HG03103 (cell line): ENCODE measurements around the gene TMED10.

Experiments
- ATAC-seq: cut with Tn5 transposase; IDR thresholded peaks from one replicate; pipeline ENCODE4 v1.9.1; 2021; ENCODE audit warnings: low read depth; ENCODE audit not compliant: unreplicated experiment

The TMED10 gene

DNA sequence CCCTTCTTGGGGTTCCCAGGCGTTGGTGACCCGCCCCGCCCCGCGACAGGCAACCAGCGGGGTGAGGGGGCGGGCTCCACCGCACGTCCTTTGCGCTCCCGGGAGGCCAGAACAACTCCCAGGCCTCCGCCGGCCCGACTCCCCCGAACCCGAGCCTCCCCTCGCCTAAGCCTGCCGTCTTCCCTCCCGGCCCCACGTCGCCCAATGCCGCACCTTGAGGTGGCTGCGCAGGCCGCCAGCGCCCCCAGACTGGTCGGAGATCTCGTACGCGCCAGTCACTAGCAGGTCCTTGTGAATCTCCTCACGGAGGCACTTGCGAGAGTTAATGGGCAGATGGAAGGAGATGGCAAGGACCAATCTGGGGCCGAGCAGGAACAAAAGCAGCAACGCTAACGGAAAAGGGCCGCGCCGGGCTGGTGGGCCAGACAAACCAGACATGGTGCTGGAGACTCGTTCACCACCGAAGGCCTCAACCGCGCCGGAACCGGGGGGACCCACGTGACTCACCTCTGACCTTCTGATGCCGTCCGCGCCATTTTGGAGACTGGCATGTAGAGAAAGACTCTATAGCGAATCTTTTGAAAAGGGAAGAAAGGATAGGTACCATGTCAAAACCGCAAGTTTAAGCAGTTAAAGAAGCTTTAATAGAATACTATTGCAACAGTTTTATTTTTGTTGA, at the start of gene TMED10:
Gene TMED10, minus strand, starts transcription at position 471 of the 679 bp plus-strand sequence. Its CDS starts 33 bp downstream, at position 438.
- peak; percentile 62 for ATAC-seq

DNA sequence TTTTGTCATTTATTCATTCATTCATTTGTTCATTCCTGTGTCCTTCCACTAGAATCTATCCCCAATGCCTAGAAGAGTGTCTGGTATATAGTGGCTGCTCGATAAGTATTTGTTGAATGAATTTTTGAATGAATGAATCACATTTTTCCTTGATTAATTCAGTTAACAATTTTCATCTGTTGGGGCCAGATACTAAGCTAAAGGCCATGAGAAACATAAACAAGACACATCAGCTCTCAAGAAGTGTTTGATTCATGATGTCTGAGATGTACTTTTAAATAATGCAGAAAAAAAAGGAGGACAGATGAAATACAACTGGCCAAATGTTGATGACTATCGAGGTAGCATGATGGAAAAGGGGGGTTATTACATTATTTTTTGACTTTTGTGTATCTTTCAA, 48.1 kb upstream of the TMED10 start:
- no peak for ATAC-seq

DNA sequence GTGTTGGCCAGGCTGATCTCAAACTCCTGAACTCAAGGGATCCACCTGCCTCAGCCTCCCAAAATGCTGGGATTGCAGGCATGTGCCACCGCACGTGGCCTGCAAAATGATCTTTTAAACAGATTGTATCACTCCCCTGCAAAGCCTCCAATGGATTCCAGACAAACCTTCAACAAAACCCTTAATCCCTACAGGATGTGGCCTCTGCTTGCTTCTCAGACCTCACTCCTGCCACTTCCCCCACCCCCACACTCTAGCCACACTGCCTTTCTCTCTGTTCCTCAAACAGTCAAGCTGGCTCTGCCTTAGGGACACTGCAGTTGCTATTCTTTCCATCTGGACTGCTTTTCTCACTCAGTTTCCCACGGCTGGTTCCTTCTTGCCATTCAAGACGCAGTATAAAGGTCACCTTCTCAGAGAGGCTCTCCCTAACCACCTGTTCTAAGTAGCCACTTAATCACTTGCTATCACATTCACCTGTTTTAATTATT, 47.3 kb upstream of the TMED10 start:
- peak; percentile 57 for ATAC-seq

DNA sequence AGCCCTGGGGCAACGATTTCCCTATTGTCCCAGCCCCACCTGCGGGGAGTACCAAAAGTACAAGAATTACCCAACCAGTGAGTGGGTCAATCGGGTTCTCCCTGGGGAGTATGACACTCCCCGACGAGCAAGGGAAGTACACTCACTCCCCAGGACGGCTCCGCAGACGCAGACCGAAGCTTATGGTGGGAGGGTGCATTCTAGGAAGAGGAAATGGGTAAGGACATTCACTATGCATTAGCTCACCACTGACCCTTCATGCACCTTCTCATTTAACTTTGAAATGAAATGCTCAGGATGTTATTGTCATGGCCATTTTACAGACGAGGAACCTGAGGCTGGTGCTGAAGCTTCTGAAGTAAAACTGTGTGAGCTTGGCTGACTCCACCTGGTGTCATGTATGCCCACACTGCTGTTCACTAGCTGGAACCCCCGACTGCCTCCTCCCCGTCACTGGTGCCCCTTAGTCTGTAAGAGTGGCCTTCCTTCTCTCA, 45.8 kb upstream of the TMED10 start:
- ATAC-seq, result no peak

DNA sequence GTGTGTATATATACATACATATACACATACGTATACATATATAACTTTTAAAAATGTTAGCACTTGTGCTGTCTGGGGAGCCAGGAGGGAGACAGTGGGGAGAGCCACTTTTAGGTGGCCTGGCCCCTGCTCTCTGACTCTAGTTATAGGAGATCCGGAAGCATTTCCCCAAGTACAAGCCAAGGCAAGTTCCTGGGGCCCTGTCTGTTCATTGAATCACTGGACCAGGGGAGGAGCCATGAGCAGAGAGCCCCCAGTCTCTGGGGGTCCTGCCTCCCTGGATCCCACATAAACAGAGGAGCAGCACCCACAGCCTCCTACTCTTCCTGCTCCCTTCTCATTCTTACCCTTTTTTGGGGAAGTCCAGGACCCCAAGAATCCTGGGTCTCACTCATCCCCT, 45.4 kb upstream of the TMED10 start:
- ATAC-seq, result no peak

DNA sequence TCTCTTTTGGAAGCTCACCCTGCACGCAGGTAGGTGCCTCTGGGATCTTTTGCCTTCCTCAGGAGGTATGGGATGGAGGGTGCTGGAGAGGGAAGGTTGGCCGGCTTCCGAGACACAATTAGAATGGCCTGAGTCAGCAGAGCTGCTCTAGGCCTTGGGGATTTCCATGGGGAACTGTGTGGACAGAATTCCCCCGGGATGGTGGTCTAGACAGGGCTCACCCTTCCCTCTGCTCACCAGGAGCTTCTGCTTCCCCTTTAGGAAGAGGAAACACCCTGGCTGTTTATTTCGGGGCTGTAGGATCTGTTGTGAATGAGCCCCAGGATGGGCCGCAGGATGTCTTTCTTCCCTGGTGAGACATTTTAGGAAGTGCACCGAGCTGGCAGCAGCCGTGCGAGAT, 43.7 kb upstream of the TMED10 start:
- ATAC-seq, result no peak

DNA sequence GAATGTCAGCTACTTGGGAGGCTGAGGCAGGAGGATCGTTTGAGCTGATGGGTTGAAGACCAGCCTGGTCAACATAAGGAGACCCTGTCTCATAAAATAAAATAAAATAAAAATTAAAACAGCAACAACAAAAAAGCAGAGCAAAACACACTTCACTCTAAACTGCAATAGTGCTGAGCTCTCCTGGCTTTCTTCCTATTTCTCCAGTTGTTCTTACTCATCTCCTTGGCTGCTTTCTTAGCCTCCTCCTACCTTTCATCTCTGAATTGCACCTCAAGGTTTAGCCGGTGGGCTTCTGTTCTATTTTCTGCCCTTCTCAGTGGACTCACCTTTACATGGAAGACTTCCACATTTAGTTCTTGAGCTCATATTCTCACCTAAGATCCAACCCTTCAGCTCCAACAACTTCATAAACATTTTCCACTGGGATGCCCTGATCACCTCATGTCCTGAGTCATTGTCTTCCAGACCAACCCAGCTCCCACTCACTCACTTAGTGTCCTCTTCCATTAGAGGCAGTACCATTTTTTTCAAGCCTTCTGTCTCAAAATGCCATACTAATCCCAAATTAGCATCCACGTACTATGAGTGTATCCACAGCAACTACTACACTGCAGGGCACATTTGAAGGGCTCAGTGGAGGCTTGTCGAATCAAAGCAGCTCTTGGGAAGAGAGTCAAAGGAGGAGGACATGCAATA, 41.2 kb upstream of the TMED10 start:
- no peak for ATAC-seq

DNA sequence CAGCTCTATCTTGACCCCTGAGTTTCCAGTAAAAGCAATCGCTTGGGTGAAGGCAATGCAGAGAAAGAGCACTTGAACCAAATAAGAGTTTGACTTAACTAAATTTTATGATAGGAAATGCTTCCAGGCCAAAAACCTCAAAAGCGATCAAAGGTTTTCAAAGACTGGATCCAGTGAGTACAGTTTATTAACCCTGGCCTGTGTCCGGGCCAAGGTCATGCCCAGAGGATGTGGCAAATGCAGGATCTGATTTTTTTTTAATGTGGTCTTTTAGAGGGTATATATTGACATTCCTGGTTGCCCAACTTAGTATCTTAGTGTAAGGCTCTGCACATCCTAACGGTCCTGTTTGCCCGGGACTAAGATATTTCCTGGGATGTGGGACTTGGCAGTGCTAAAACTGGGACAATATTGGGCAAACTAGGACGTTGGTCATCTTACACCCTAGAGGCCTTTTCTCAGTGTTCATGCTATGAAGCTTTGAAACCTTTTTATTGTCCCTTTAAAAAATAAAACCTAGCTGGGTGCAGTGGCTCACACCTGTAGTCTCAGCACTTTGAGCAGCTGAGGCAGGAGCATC, 40.1 kb upstream of the TMED10 start:
- ATAC-seq, result no peak

DNA sequence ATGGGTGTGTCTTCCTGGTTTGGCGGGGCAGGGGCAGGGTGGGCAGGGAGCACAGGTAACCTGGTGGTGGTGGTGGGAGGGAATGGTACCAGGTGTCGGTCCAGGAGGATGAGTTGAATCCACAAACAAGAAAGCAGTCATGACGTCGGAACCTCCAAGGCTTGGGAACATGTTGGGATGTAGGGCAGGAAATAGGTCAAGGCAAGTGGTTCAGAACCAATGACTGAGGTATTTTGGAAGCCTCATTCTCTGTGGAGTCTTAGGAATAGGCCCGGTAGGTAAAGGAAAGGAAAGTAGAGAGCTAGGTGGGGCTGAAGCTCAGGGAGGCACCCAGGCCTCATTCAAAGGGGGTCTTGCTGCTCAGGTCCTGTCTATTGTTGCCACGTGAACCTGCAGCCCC, 39.1 kb upstream of the TMED10 start:
- ATAC-seq, result no peak

DNA sequence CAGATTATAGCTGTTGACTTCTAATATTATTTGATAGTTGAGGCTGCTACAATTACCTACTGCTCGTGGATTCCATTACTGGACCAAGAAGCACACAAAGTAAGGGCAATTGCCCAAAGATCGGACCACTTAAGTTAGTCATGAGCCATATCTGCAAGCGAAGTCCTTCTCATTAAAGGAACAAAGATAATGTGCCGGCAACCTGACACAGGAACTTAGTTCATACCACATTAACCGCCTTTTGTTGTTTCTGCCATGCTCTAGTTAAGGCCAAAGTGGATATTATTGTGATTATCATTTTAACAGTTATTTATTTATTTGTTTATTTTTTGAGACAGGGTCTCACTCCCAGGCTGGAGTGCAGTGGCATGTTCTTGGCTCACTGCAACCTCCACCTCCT, 38.1 kb upstream of the TMED10 start:
- ATAC-seq, result no peak

DNA sequence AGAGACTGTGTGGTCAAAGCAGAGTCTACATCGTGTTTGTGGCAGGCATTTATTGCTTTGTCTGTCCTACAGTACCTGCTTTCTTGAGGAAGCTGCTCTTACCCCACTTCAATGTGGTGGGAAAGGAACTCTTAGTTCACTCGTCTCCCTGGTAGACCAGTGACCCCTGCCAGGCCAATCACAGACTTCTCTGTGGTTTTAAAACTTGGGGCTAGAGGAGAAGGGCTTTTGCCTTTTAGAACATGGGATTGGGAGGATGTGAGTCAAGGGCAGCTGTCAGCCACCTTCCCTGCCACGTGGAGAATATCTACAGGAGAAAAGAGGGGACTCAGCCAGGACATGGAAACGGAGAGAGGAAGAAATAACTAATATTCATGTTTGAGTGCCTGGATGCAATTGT, 36.8 kb upstream of the TMED10 start:
- ATAC-seq, result no peak

DNA sequence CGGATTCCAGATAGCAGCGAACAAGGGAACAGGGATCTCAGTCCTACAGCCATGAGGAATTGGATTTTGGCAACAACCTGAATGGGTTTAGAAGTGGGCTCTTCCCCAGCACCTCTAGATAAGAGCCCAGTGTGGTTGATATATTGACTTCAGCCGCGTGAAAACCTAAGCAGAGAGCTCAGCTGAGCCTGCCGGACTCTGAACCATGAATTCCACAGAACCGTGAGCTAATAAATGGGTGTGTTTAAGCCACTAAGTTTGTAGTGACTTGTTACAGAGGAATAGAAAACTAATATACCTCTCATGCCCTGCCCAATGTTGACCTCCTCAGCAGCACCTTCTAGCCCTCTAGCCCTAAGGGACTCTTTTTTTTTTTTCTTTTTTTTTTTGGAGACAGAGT, 32.4 kb upstream of the TMED10 start:
- ATAC-seq, result no peak

DNA sequence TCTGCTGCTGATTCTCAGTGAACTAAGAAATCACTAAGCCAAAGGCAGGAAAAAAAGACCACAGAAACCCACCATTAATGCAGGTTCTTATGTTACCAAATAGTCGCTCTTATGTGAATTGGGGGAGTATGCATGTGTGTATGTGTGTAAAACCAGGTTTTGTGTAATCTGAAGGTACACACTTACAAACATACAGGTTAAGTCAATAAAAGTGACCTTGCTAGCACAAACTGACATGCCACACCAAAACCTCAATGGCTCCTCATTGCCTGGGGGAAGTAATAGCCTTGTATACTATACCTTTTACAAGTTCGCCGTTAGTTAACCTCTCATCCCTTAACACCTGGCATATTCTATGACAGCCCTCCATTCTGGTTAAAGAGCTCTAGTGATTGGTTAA, 29.8 kb upstream of the TMED10 start:
- no peak for ATAC-seq

DNA sequence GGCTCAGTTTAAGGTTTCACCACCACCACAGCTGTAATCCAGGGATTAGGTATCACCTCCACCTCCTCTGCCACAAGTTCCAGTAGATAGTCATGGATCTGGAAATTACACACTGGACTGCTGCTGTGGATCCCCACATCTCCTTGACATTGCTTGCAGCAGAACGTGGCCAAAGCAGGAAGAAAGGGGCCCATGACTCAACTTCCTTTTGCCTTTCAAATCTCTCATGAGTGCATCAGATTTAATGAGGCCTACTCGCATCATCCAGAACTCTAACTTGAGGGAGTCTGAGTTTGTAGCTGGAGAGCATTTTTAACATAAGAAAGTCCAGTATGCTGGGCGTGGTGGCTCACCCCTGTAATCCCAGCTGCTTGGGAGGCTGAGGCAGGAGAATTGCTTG, 29.2 kb upstream of the TMED10 start:
- no peak for ATAC-seq

DNA sequence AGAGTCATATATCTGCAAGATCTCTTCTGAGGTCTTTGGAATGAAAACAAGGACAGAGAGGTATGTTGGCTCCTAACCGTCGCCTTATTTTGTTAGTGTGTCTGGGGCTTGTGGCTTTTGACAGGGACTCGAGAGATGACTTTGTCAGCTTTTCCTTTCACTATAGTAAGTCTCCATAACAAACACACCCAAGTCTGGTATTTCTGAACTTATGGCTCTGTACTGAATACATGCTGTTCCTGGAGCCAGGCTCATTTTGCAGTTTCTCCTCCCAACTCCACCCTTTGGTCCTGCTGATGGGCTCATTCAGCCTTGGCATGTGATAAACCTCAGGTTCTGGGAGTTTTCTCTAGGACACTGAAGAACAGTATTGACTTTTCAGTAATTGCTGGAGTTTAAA, 27.7 kb upstream of the TMED10 start:
- no peak for ATAC-seq

DNA sequence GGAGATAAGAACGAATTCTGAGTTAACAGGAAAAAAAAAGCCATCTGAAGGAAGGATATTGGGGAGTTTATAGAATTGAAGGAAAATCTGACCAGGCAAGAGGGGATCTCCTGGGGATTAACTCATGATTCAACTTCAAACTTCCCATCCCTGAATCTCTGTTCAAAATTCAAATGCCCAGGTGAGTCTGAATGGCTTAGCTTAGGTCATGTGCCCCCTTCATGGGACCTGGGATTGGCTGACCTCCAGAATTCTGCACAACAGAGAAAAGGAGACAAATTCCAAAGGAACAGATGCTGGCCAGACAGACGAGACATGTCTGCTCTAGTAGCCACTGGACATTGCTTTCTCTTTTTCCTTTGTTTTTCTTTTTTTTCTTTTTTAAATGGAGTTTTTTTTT, 26.2 kb upstream of the TMED10 start:
- ATAC-seq, result no peak

DNA sequence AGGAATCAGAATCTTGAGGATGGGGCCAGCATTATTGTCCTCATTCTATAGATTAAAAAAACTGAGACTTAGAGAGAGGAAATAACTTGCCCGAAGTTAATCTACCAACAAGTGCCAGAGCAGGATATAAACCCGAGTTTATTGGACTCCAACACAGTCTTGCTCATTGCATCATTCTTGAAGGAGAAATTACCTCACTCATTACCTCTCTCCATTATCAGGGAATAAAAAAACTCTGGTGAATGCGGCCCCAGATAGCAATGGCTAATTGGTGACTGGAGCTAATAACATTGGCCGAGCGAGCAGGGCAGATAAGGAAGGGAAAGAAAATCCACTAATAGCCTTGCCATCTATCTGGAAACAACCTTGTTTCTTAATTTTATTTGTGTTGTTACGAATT, 24.7 kb upstream of the TMED10 start:
- no peak for ATAC-seq

DNA sequence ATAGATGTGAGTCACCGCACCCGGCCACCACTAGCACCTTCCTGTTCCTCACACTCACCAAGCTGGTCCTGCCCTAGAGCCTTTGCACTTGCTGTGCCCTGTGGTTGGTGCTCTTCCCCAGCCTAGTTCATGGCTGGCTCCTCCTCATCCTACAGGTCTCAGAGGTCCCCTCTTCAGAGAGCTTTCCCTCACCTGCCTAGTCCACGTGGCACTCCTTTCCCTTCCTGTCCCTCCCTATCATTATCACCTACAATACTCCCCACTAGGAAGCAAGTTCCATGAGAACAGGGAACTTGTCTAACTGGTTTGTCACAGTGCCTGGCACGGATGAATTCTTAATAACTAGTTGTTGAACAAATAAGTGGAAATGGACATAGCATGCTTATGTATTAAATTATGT, 24.0 kb upstream of the TMED10 start:
- ATAC-seq, result no peak

DNA sequence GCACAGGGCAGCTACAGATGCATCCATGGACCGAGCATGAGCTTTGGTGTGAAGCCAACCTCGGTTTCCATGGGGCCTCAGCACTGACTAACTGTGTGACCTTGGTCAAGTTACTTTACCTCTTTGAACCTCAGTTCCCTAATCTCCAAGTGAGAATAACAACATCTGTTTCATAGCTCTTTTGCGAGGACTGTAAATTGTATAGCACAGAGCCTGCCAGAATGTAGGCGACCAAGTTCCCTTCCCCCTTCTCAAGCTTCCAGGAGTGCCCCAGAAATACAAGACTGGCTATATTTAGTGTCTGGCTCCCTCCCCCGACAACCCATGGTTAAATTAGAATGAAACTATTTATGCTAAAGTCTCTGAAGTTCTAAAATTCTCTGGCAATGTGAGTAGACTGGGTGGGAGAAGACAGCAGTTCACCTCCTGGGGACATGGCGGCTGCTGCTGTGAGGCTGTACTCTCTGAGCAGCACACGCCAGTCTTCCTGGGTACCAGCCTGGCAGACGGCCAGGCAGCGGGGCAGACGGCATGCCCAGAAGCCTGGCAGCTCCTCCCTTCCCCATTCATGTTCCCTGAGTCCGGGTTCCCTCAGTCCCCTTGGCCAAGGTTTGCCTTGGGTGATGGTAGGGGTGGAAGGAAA, 22.0 kb upstream of the TMED10 start:
- no peak for ATAC-seq

DNA sequence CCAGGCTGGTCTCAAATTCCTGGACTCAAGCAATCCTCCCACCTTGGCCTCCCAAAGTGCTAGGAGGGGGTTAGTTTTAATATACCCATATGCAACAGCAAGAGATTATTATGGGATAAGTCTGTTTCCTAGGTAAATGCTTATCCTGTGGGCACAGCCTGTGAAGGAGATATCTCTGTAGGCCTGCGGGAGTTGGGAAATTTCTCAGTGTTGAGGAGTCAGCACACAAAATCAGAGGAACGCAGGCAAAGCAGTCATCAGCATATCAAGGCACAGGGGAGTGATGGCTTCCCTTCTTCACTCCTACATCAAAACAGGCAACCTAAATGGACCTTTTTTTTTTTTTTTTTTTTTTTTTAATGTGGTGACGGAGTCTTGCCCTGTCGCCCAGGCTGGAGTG, 20.9 kb upstream of the TMED10 start:
- no peak for ATAC-seq

DNA sequence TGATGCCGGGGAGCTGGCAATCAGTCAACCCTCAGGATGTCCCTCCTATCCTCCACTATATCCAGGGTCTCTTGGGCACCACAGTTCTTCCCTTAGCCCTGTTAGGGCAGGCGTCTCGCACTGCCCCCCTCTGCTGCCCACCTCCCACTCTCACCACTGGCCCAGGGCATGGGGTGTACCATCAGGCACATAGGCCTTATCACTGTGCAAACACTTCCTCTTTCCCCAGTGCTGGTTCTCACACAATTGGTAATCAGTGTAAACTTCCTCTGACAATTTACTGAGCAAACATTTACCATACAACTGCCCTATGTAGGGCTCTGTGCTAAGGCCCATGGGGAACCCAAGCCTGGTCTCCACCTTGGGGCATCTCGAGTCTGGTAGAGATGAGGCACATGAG, 20.1 kb upstream of the TMED10 start:
- ATAC-seq, result no peak
